ENCODE results near the gene MS4A4A. TPM values are rescaled to one million over a fixed set of nuclear protein-coding genes. Genes with fewer than 3 reads are reported as not detected.
A peak's percentile ranks its signal among the peaks of the same experiment; 100 is the strongest.
"Not testable (repeated sequence)": the region's sequence is repeated elsewhere in the genome, so short reads cannot be mapped to it uniquely, and the experiment has no call there.

MS4A4A gene
- total RNA-seq, 4 donors from 2014 or later, result 2.8 to 17.0 (median 4.4) TPM

GRCh38 chr11:60264644-60265043 is 15.8 kb upstream of the MS4A4A start:
- H3K27ac ChIP-seq, result no peak overlapping the region
- no peaks in the 10 kb centered on the region for H3K4me1 ChIP-seq
- no peak overlapping the region for H3K4me3 ChIP-seq
- H3K9me3 ChIP-seq, result no peaks in the 10 kb centered on the region
- DNase-seq, result no peak
- H3K27me3 ChIP-seq, result no peaks in the 10 kb centered on the region
- TF ChIP-seq POLR2A (IDR thresholded peaks at IDR 0.05) (no peak), CTCF (IDR thresholded peaks at IDR 0.05) (no peak)
- no peaks in the 10 kb centered on the region for H3K36me3 ChIP-seq

- no peak for DNase-seq
- H3K4me3 ChIP-seq, result no peak overlapping the region
- TF ChIP-seq POLR2A (IDR thresholded peaks at IDR 0.05) (no peak), CTCF (IDR thresholded peaks at IDR 0.05) (peak; percentile 28 to 77 (median 70))
These were observed 14.9 kb upstream of the MS4A4A start for GRCh38 chr11:60265373-60266214.

DNA sequence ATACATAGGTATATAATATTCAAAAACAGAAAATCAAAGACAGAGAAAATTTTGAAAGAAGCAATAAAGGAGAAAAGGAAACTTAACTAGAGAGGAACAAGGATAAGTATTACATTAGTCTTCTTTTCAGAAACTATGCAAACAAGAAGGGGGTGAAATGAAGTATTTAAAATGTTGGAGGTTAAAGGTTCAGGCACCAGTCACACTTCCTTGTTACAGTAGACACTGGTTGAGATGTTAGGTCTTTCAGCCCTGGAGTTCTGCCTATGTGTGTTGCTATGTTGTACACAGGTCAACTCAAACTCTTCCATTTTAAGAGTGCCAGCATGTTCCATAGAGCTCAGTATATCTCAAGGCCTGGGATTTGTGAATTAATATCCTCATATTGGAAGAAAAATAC is 6.0 kb upstream of the MS4A4A start:
- Histone ChIP-seq H3K9me3 (peaks cover 0 to 3% (median 0%) of the 10 kb centered on the region in 4 donors), H3K4me3 (no peak overlapping the region), H3K4me1 (no peaks in the 10 kb centered on the region), H3K27ac (no peak overlapping the region), H3K36me3 (no peaks in the 10 kb centered on the region), H3K27me3 (no peaks in the 10 kb centered on the region)
- TF ChIP-seq CTCF (IDR thresholded peaks at IDR 0.05) (no peak), POLR2A (IDR thresholded peaks at IDR 0.05) (no peak)
- DNase-seq, result no peak

More at GRCh38 chr11:60265373-60266214, 14.9 kb upstream of the MS4A4A start:
- Histone ChIP-seq H3K27me3 (no peaks in the 10 kb centered on the region), H3K36me3 (no peaks in the 10 kb centered on the region), H3K9me3 (peaks cover 0 to 3% (median 0%) of the 10 kb centered on the region in 4 donors), H3K4me1 (no peaks in the 10 kb centered on the region), H3K27ac (no peak overlapping the region)

DNA sequence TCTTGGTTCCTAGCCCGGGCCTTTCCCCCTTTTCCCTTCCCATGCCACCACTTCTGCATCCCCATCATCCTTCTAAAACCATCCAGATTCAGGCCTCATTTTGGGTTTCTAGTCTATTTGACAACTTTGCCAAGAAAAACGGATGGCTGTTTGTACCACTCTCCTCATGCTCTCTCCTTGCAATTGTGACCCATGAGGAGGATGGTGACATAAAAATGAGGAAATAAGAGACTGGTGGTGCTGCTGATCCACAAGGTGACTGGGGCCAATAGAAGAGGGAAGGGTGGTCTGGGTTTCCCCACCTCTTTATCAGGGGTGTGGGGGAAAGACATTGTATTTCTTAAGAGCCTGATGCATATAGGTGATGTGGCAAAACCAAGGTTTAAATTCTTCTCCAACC is 1.0 kb downstream of the MS4A4A start:
- Histone ChIP-seq H3K4me3 (peak overlapping the region in 1 of 4 donors; percentile 12), H3K27ac (peak overlapping the region in 2 of 4 donors; percentile 14 to 44)
- DNase-seq, result no peak

DNA sequence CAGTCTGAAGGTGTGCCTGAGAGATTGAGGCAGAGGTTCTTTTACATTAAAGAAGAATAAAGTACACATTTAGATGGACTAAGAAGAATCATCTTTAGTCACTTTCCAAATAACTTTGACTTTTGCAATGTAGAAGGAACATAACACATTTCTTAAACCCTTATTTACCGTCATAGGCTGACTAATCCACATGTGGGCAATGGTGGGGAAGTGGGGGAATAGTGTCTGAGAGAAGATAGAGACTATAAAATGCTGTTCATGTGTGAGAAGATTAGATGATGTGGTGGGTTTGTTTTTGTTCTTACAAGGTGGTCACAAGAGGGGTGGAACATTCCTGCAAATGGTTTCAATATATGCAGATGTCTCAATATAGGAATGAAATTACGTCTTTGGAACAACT is 1.8 kb downstream of the MS4A4A start:
- DNase-seq, result no peak
- H3K36me3 ChIP-seq, result no peaks in the 10 kb centered on the region
- H3K4me3 ChIP-seq, result no peak overlapping the region
- H3K9me3 ChIP-seq, result no peaks in the 10 kb centered on the region
- no peaks in the 10 kb centered on the region for H3K27me3 ChIP-seq
- H3K27ac ChIP-seq, result peak overlapping the region in 1 of 4 donors; percentile 7
- H3K4me1 ChIP-seq, result no peaks in the 10 kb centered on the region
- TF ChIP-seq CTCF (IDR thresholded peaks at IDR 0.05), result no peak

More for the DNA sequence above, 1.0 kb downstream of the MS4A4A start:
- H3K27me3 ChIP-seq, result no peaks in the 10 kb centered on the region
- TF ChIP-seq CTCF (IDR thresholded peaks at IDR 0.05) (no peak), POLR2A (IDR thresholded peaks at IDR 0.05) (no peak)
- no peaks in the 10 kb centered on the region for H3K36me3 ChIP-seq
- no peaks in the 10 kb centered on the region for H3K9me3 ChIP-seq
- H3K4me1 ChIP-seq, result no peaks in the 10 kb centered on the region

GRCh38 chr11:60285411-60286126 is 5.1 kb downstream of the MS4A4A start:
- H3K27ac ChIP-seq, DNase-seq: not testable (repeated sequence)

More at GRCh38 chr11:60285411-60286126, 5.1 kb downstream of the MS4A4A start:
- H3K4me3 ChIP-seq, H3K36me3 ChIP-seq, H3K27me3 ChIP-seq, H3K4me1 ChIP-seq, H3K9me3 ChIP-seq: not testable (repeated sequence)
